Measurements from ENCODE around the gene ROGDI. TPM values are rescaled to one million over a fixed set of nuclear protein-coding genes. Genes with fewer than 3 reads are reported as not detected.

ROGDI gene
- total RNA-seq, 1 experiment from 2014 or later = 36.4 TPM

DNA sequence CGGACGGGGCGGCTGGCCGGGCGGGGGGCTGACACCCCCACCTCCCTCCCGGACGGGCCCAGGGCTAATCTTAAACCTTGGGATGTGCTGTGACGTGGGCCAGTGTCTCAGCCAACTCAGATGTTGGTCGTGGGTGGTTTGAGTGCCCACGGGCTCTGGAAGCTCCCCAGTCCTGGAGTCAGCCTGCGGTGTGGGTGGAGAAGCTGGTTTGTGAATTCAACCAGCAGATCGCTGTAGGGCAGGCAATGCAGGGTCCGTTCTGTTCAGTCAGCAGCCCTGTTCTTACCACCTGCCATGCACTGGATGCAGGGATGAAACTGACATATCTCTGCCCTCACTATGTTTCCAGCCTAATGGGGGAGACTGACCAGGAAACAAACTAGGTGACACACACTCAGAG is 27.4 kb downstream of the ROGDI start:
- Histone ChIP-seq H4K20me1 (ENCODE audit: control insufficient read depth, insufficient read depth, insufficient read length) (no peaks in the 10 kb centered on the region), H3K23ac (ENCODE audit: insufficient read length, low read depth, low read length) (no peak overlapping the region)
- no CpG with 5 or more reads among the region's 13 CpGs for WGBS (ENCODE audit: extremely low coverage, insufficient read length, low lambda C conversion rate)

More for the DNA sequence above, 27.4 kb downstream of the ROGDI start:
- H2AK5ac ChIP-seq (ENCODE audit: insufficient read length, low read length) = no peak overlapping the region
- no peak overlapping the region for H4K5ac ChIP-seq (ENCODE audit: insufficient read length, low read depth, low read length)
- Mint-ChIP-seq H3K27ac (no peak overlapping the region), H3K9me3 (no peaks in the 10 kb centered on the region; a peak in 1 of 5 replicates), H3K36me3 (ENCODE audit: insufficient read depth in 1 of 3, low read depth in 3 of 3) (no peaks in the 10 kb centered on the region), H3K4me3 (no peak overlapping the region), H3K4me1 (no peaks in the 10 kb centered on the region), H3K27me3 (ENCODE audit: low read depth) (no peaks in the 10 kb centered on the region; the same call in none of the 2 replicates)
- H3K79me2 ChIP-seq (ENCODE audit: insufficient read depth, low read length) = no peaks in the 10 kb centered on the region
- H2BK12ac ChIP-seq (ENCODE audit: insufficient read length, low read depth, low read length) = no peak overlapping the region
- H2BK120ac ChIP-seq (ENCODE audit: low read depth, low read length, poor library complexity, severe bottlenecking) = no peak overlapping the region
- no peak overlapping the region for H3K14ac ChIP-seq (ENCODE audit: insufficient read depth, low read length)
- no peaks in the 10 kb centered on the region for H3K4me1 ChIP-seq (ENCODE audit: insufficient read depth, low read length)
- H3K4ac ChIP-seq (ENCODE audit: low read depth, low read length) = no peak overlapping the region
- no peak overlapping the region for H3K56ac ChIP-seq (ENCODE audit: insufficient read length, low read depth, low read length)
- no peak overlapping the region for H3K18ac ChIP-seq (ENCODE audit: insufficient read length, low read depth, low read length)
- H3K79me1 ChIP-seq (ENCODE audit: insufficient read depth, low read depth, low read length, poor library complexity, severe bottlenecking) = no peaks in the 10 kb centered on the region
- H3K9me3 ChIP-seq (ENCODE audit: control insufficient read depth, low read depth, low read length) = no peaks in the 10 kb centered on the region
- H4K8ac ChIP-seq (replicated peaks; ENCODE audit: insufficient read length, low read depth, low read length) = no peak overlapping the region
- H4K91ac ChIP-seq (ENCODE audit: insufficient read length, low read depth, low read length) = no peak overlapping the region
- H3K27me3 ChIP-seq (ENCODE audit: insufficient read depth, low read length) = no peaks in the 10 kb centered on the region
- TF ChIP-seq, protein P1, sequence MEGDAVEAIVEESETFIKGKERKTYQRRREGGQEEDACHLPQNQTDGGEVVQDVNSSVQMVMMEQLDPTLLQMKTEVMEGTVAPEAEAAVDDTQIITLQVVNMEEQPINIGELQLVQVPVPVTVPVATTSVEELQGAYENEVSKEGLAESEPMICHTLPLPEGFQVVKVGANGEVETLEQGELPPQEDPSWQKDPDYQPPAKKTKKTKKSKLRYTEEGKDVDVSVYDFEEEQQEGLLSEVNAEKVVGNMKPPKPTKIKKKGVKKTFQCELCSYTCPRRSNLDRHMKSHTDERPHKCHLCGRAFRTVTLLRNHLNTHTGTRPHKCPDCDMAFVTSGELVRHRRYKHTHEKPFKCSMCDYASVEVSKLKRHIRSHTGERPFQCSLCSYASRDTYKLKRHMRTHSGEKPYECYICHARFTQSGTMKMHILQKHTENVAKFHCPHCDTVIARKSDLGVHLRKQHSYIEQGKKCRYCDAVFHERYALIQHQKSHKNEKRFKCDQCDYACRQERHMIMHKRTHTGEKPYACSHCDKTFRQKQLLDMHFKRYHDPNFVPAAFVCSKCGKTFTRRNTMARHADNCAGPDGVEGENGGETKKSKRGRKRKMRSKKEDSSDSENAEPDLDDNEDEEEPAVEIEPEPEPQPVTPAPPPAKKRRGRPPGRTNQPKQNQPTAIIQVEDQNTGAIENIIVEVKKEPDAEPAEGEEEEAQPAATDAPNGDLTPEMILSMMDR (conservative IDR thresholded peaks at IDR 0.05) = no peak
- DNase-seq = no peak
- no peak overlapping the region for H2BK15ac ChIP-seq (ENCODE audit: low read depth, low read length)
- H3K27ac ChIP-seq (ENCODE audit: insufficient read length, low read depth, low read length) = no peak overlapping the region
- H2BK5ac ChIP-seq (ENCODE audit: insufficient read length, low read length) = no peak overlapping the region
- no peak overlapping the region for H3T11ph ChIP-seq (ENCODE audit: low read length)
- H2AFZ ChIP-seq (ENCODE audit: low read length) = no peak overlapping the region
- H3K23me2 ChIP-seq (ENCODE audit: insufficient read length, low read depth, low read length, poor library complexity, severe bottlenecking) = no peaks in the 10 kb centered on the region
- H3K9ac ChIP-seq (ENCODE audit: extremely low read depth, insufficient read length, low read length) = no peak overlapping the region
- no peak overlapping the region for H3K4me2 ChIP-seq (ENCODE audit: insufficient read depth, insufficient read length, low read length)
- H2BK20ac ChIP-seq (ENCODE audit: low read depth, low read length, poor library complexity, severe bottlenecking) = no peak overlapping the region
